H9 (cell line): ENCODE results near the gene NSFL1C. TPM values are rescaled to one million over a fixed set of nuclear protein-coding genes. Genes with fewer than 3 reads are reported as not detected.

Source experiments
- DNase-seq: peaks from one replicate; pipeline ENCODE4 v3.0.0-alpha.2; 2017
- H2AFZ ChIP-seq: one replicate; pipeline ENCODE4 v1.6.1; 2013; ENCODE audit warnings: mild to moderate bottlenecking, low read length, control low read depth, moderate library complexity
- H2AK5ac ChIP-seq: 2 replicates; pipeline ENCODE4 v1.6.1; 2013; ENCODE audit warnings: low read length, control low read depth, mixed read lengths; ENCODE audit not compliant: insufficient read length
- H2BK120ac ChIP-seq: one replicate; pipeline ENCODE4 v1.6.1; 2013; ENCODE audit warnings: low read depth, mild to moderate bottlenecking, low read length, control low read depth, inconsistent platforms; ENCODE audit not compliant: poor library complexity, severe bottlenecking
- H2BK12ac ChIP-seq: 2 replicates; pipeline ENCODE4 v1.6.1; 2013; ENCODE audit warnings: low read length, control low read depth, mixed read lengths, low read depth; ENCODE audit not compliant: insufficient read length
- H2BK15ac ChIP-seq: 2 replicates; pipeline ENCODE4 v1.6.1; 2013; ENCODE audit warnings: low read depth, low read length, control low read depth
- H2BK20ac ChIP-seq: one replicate; pipeline ENCODE4 v1.6.1; 2013; ENCODE audit warnings: low read depth, mild to moderate bottlenecking, low read length, control low read depth, inconsistent platforms; ENCODE audit not compliant: poor library complexity, severe bottlenecking
- H2BK5ac ChIP-seq: 2 replicates; pipeline ENCODE4 v1.6.1; 2013; ENCODE audit warnings: low read length, control low read depth, mixed read lengths; ENCODE audit not compliant: insufficient read length
- H3K14ac ChIP-seq: 2 replicates; pipeline ENCODE4 v1.6.1; 2013; ENCODE audit warnings: low read length, control low read depth; ENCODE audit not compliant: insufficient read depth
- H3K18ac ChIP-seq: 2 replicates; pipeline ENCODE4 v1.6.1; 2013; ENCODE audit warnings: low read depth, mild to moderate bottlenecking, mixed read lengths, low read length, control low read depth; ENCODE audit not compliant: insufficient read length
- H3K23ac ChIP-seq: 2 replicates; pipeline ENCODE4 v1.6.1; 2013; ENCODE audit warnings: low read length, control low read depth, mixed read lengths, low read depth; ENCODE audit not compliant: insufficient read length
- H3K23me2 ChIP-seq: 2 replicates; pipeline ENCODE4 v1.6.1; 2013; ENCODE audit warnings: low read depth, mild to moderate bottlenecking, mixed read lengths, low read length, control low read depth; ENCODE audit not compliant: insufficient read length, poor library complexity, severe bottlenecking
- H3K27ac ChIP-seq: 2 replicates; pipeline ENCODE4 v1.5.1; 2013; ENCODE audit warnings: low read length, control low read depth, mixed read lengths, low read depth; ENCODE audit not compliant: insufficient read length
- H3K27me3 ChIP-seq: 2 replicates; pipeline ENCODE4 v1.6.1; 2013; ENCODE audit warnings: low read length, control low read depth, inconsistent platforms; ENCODE audit not compliant: insufficient read depth
- H3K4ac ChIP-seq: 2 replicates; pipeline ENCODE4 v1.6.1; 2013; ENCODE audit warnings: low read depth, mild to moderate bottlenecking, control low read depth, inconsistent platforms, low read length, moderate library complexity
- H3K4me1 ChIP-seq: 2 replicates; pipeline ENCODE4 v1.6.1; 2013; ENCODE audit warnings: low read length, control low read depth, inconsistent platforms; ENCODE audit not compliant: insufficient read depth
- H3K4me2 ChIP-seq: 2 replicates; pipeline ENCODE4 v1.6.1; 2013; ENCODE audit warnings: low read length, control low read depth, mixed read lengths; ENCODE audit not compliant: insufficient read length, insufficient read depth
- H3K56ac ChIP-seq: 2 replicates; pipeline ENCODE4 v1.6.1; 2013; ENCODE audit warnings: low read depth, mild to moderate bottlenecking, mixed read lengths, low read length, control low read depth; ENCODE audit not compliant: insufficient read length
- H3K79me1 ChIP-seq: 2 replicates; pipeline ENCODE4 v1.6.1; 2013; ENCODE audit warnings: low read depth, mild to moderate bottlenecking, moderate library complexity, low read length, control low read depth, inconsistent platforms; ENCODE audit not compliant: insufficient read depth, poor library complexity, severe bottlenecking
- H3K79me2 ChIP-seq: 2 replicates; pipeline ENCODE4 v1.6.1; 2013; ENCODE audit warnings: low read length, control low read depth, inconsistent platforms; ENCODE audit not compliant: insufficient read depth
- H3K9ac ChIP-seq: 2 replicates; pipeline ENCODE4 v1.6.1; 2013; ENCODE audit warnings: low read length, control low read depth, mixed read lengths; ENCODE audit not compliant: insufficient read length; ENCODE audit errors: extremely low read depth
- H3K9me3 ChIP-seq: one replicate; pipeline ENCODE4 v1.6.1; 2013; ENCODE audit warnings: low read depth, low read length, inconsistent platforms; ENCODE audit not compliant: control insufficient read depth
- H3T11ph ChIP-seq: one replicate; pipeline ENCODE4 v1.6.1; 2013; ENCODE audit warnings: mild to moderate bottlenecking, low read length, control low read depth, inconsistent platforms
- H4K20me1 ChIP-seq: one replicate; pipeline ENCODE4 v1.6.1; 2013; ENCODE audit not compliant: control insufficient read depth, insufficient read length, insufficient read depth
- H4K5ac ChIP-seq: 2 replicates; pipeline ENCODE4 v1.6.1; 2013; ENCODE audit warnings: low read depth, mild to moderate bottlenecking, mixed read lengths, low read length, control low read depth; ENCODE audit not compliant: insufficient read length
- H4K8ac ChIP-seq: replicated peaks from 2 replicates; pipeline ENCODE4 v1.6.1; 2013; ENCODE audit warnings: low read length, control low read depth, mixed read lengths, low read depth; ENCODE audit not compliant: insufficient read length
- H4K91ac ChIP-seq: 2 replicates; pipeline ENCODE4 v1.6.1; 2013; ENCODE audit warnings: low read depth, mild to moderate bottlenecking, moderate library complexity, mixed read lengths, low read length, control low read depth; ENCODE audit not compliant: insufficient read length
- H3K27ac Mint-ChIP-seq, 3 experiments: 2 replicates in 2 of 3; 3 replicates in 1 of 3; pipeline ENCODE4 v1.8.0; 2020 to 2021; ENCODE audit warnings: mixed read lengths in 3 of 3, mild to moderate bottlenecking in 1 of 3, moderate library complexity in 1 of 3
- H3K27me3 Mint-ChIP-seq: 2 replicates; pipeline ENCODE4 v1.8.0; 2021; ENCODE audit warnings: low read depth, mild to moderate bottlenecking, moderate library complexity, mixed read lengths
- H3K36me3 Mint-ChIP-seq, 3 experiments: 2 replicates in 2 of 3; 3 replicates in 1 of 3; pipeline ENCODE4 v1.8.0; 2020 to 2021; ENCODE audit warnings: low read depth in 3 of 3, mixed read lengths in 3 of 3; ENCODE audit not compliant: insufficient read depth in 1 of 3
- H3K4me1 Mint-ChIP-seq, 2 experiments: 2 replicates each; pipeline ENCODE4 v1.8.0; 2020; ENCODE audit warnings: mixed read lengths in 2 of 2
- H3K4me3 Mint-ChIP-seq, 2 experiments: 2 replicates in 1 of 2; 3 replicates in 1 of 2; pipeline ENCODE4 v1.8.0; 2020 to 2021; ENCODE audit warnings: mild to moderate bottlenecking in 2 of 2, mixed read lengths in 2 of 2, moderate library complexity in 1 of 2
- H3K9me3 Mint-ChIP-seq, 2 experiments: 2 replicates in 1 of 2; 3 replicates in 1 of 2; pipeline ENCODE4 v1.8.0; 2020; ENCODE audit warnings: mild to moderate bottlenecking in 2 of 2, mixed read lengths in 2 of 2, moderate library complexity in 1 of 2
- CTCF ChIP-seq: fragments of 200-600 bp; sonication (generic); conservative IDR thresholded peaks from 3 replicates; pipeline ENCODE4 v1.8.0; 2021; ENCODE audit warnings: antibody characterized with exemption, mild to moderate bottlenecking
- WGBS: extraction: QIAGEN DNeasy Blood & Tissue Kit; methylation state at CpG from one replicate; pipeline ENCODE4 v1.1.7; 2013; ENCODE audit warnings: missing lambda C conversion rate, low lambda C conversion rate, mixed read lengths; ENCODE audit not compliant: insufficient read length; ENCODE audit errors: extremely low coverage; 5-methylcytosine and 5-hydroxymethylcytosine counted together
- total RNA-seq: library from RNA; stranded (reverse); gene quantifications from 2 replicates; pipeline ENCODE4 v1.2.1, GENCODE V29; 2021

Gene NSFL1C
- total RNA-seq, 1 experiment from 2014 or later, result 81.8 TPM

GRCh38 chr20:1402149-1402548 is 64.5 kb downstream of the NSFL1C start:
- Histone ChIP-seq H3K23ac (no peak overlapping the region), H2AFZ (no peak overlapping the region), H3K56ac (no peak overlapping the region), H2AK5ac (no peak overlapping the region), H3K79me1 (no peaks in the 10 kb centered on the region), H4K8ac (no peak overlapping the region), H3K27ac (no peak overlapping the region), H4K20me1 (no peaks in the 10 kb centered on the region), H3K4me1 (no peaks in the 10 kb centered on the region), H2BK12ac (no peak overlapping the region), H2BK15ac (no peak overlapping the region), H4K5ac (no peak overlapping the region), H3K27me3 (no peaks in the 10 kb centered on the region), H2BK120ac (no peak overlapping the region), H3K23me2 (no peaks in the 10 kb centered on the region), H3K79me2 (no peaks in the 10 kb centered on the region), H3K4me2 (no peak overlapping the region), H3K9me3 (no peaks in the 10 kb centered on the region), H3K9ac (no peak overlapping the region), H2BK20ac (no peak overlapping the region), H3K18ac (no peak overlapping the region), H2BK5ac (no peak overlapping the region), H3T11ph (no peak overlapping the region), H3K4ac (no peak overlapping the region), H3K14ac (no peak overlapping the region), H4K91ac (no peak overlapping the region)
- H3K36me3 Mint-ChIP-seq, result no peaks in the 10 kb centered on the region
- H3K4me3 Mint-ChIP-seq, result no peak overlapping the region
- peaks cover 2 to 3% of the 10 kb centered on the region in 2 experiments; a peak in 4 of 5 replicates for H3K9me3 Mint-ChIP-seq
- H3K4me1 Mint-ChIP-seq, result peaks cover 0 to 2% of the 10 kb centered on the region in 2 experiments; a peak in 1 of 4 replicates
- WGBS, result no CpG with 5 or more reads among the region's 7 CpGs
- no peak for TF ChIP-seq CTCF
- DNase-seq, result no peak
- H3K27me3 Mint-ChIP-seq, result peaks cover 70% of the 10 kb centered on the region
- no peak overlapping the region for H3K27ac Mint-ChIP-seq
